ENCODE measurements around the gene NDEL1.

NDEL1 gene

DNA sequence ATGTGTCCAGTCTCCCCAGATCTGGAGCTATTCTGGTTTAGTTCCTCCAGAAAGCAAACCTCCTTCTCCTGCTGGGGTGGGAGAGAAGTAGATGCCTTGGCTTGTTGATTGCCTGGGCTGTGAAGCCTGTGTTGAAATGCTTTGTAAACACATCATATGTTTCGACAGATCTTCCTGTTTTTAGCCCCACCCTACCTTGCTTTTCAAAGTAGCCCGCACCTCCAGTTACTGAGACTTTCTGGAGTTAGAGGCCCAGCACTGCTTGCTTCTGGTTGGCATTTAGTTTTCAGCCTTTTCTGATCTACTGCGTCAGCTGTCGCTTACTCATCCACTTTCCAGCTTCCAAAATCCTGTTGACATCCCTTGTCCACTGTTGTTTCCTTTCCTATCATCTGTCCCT lies 17.9 kb upstream of the NDEL1 start:
- TF ChIP-seq, protein P1, sequence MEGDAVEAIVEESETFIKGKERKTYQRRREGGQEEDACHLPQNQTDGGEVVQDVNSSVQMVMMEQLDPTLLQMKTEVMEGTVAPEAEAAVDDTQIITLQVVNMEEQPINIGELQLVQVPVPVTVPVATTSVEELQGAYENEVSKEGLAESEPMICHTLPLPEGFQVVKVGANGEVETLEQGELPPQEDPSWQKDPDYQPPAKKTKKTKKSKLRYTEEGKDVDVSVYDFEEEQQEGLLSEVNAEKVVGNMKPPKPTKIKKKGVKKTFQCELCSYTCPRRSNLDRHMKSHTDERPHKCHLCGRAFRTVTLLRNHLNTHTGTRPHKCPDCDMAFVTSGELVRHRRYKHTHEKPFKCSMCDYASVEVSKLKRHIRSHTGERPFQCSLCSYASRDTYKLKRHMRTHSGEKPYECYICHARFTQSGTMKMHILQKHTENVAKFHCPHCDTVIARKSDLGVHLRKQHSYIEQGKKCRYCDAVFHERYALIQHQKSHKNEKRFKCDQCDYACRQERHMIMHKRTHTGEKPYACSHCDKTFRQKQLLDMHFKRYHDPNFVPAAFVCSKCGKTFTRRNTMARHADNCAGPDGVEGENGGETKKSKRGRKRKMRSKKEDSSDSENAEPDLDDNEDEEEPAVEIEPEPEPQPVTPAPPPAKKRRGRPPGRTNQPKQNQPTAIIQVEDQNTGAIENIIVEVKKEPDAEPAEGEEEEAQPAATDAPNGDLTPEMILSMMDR (IDR thresholded peaks at IDR 0.05; ENCODE audit: insufficient read depth, missing control alignments) = no peak
- no peak for DNase-seq (ENCODE audit: insufficient read length, low spot score)

DNA sequence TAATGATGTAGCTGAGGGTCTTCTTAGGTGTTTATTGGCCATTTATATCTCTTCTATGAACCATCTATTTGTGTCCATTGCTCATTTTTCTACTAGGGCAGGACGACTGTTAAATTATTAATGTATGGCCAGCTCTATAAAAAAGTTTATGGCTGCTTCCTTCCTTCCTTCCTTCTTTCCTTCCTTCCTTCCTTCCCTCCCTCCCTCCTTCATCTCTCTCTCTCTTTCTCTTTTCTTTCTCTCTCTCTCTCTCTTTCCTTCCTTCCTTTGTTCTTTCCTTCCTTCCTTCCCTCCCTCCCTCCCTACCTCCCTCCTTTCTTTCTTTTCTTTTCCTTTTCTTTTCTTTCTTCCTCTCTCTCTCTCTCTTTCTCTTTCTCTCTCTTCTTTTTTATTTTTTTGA lies 17.2 kb upstream of the NDEL1 start:
- no peak for FAIRE-seq
- TF ChIP-seq, protein P1 (IDR thresholded peaks at IDR 0.05; ENCODE audit: insufficient read depth, missing control alignments) = no peak
- DNase-seq (ENCODE audit: insufficient read length, low spot score) = no peak

More for the DNA sequence above, 17.9 kb upstream of the NDEL1 start:
- FAIRE-seq = no peak

DNA sequence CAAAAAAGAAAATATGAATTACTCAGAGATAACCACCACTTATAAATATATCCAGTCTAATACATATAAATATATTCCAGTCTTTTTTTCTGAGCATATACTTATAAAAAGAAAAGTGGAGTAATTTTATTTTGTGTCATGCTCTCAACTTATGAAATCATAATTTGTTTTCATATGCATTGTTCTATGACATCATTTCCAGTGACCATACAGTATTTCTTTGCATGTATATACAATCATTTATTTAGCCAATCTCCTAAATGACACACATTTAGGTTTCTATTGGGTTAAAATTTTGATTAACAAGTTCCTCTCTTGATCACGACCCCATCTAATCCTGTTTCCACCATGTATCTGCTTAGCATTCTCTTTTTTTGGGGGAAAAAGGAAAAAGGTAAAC lies 16.4 kb upstream of the NDEL1 start:
- FAIRE-seq (no peak), DNase-seq (ENCODE audit: insufficient read length, low spot score) (no peak)
- TF ChIP-seq, protein P1 (IDR thresholded peaks at IDR 0.05; ENCODE audit: insufficient read depth, missing control alignments) = no peak

DNA sequence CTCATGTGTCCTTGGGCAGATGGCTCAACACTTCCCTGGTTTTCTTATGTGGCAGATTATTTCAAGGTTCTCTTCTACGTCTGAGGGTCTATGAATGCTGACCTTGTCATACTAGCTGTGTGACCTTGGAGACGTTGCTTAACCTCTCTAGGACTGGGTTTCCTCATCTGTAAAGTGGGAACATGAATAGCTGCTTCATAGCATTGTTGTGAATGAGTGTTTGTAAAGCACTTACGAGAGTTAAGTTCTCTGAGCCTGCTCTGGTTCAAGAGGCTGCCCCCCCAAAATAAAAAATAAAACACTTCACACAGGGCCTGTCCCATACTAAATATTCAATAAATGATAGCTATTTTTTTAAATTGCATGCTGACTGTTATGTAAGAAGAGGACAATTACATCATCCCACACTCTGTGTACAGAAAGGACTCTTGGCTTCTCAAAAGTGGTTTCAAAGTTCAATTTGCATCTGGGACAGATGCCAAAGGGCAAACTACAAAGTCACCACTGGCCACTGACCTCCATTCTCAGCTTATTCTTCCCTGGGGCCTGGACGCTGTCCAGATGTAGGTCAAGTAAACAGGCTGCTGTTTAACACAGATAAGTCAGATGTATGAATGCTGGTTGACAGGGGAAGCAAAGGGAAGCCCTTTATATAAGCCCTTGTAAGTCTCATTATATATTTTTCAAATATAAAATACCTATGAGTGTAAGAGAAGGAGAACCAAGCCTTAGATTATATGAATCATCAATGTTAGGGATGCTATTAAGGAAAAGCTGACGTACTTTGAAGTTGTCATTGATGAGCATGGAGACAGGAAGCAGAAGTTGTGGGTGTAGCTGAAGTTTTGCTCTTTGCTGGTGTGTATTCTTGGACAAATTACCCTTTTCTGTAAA lies 15.4 kb upstream of the NDEL1 start:
- no peak for DNase-seq (ENCODE audit: insufficient read length, low spot score)
- FAIRE-seq = no peak
- TF ChIP-seq, protein P1 (IDR thresholded peaks at IDR 0.05; ENCODE audit: insufficient read depth, missing control alignments) = no peak

GRCh38 chr17:8421571-8421970 lies 14.1 kb upstream of the NDEL1 start:
- DNase-seq (ENCODE audit: insufficient read length, low spot score) = no peak
- FAIRE-seq = no peak
- TF ChIP-seq, protein P1 (IDR thresholded peaks at IDR 0.05; ENCODE audit: insufficient read depth, missing control alignments) = no peak

DNA sequence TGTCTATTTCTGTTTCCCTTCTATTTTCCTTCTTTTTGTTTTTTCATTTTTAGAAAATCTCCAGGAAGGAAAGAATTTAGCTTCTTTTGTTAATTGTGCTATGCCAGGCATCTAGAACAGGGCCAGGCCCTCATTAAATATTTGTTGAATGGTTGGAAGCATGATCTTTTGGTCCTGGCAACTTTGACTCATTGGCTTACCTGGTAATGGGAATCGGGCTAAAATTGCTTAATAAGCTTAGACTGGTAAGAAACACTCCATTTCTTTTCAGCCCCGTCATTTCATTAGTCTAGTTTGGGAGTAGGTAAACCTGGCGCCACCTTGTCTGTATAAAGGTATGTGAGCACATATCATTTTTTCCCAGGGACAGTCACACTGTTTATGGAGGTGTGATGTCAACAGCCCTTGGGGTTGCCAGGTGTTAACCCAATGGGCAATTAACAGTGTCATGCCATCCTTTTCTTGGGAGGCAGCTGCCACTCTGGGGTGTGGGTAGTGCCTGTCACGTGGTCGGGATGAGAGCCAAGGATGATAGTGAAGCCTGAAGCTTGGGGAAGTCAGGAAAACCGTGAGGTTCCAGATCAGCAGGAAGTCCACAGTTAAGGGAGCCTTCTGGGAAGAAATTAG lies 9.5 kb upstream of the NDEL1 start:
- DNase-seq (ENCODE audit: insufficient read length, low spot score) (no peak), FAIRE-seq (no peak)
- TF ChIP-seq, protein P1 (IDR thresholded peaks at IDR 0.05; ENCODE audit: insufficient read depth, missing control alignments) = no peak

GRCh38 chr17:8426802-8427201 lies 8.9 kb upstream of the NDEL1 start:
- TF ChIP-seq, protein P1 (IDR thresholded peaks at IDR 0.05; ENCODE audit: insufficient read depth, missing control alignments) = no peak
- no peak for FAIRE-seq
- DNase-seq (ENCODE audit: insufficient read length, low spot score) = no peak
